ENCODE data around the gene TMEM161A. TPM values are rescaled to one million over a fixed set of nuclear protein-coding genes. Genes with fewer than 3 reads are reported as not detected.

TMEM161A gene
- total RNA-seq, 1 experiment from 2014 or later = 46.0 TPM

DNA sequence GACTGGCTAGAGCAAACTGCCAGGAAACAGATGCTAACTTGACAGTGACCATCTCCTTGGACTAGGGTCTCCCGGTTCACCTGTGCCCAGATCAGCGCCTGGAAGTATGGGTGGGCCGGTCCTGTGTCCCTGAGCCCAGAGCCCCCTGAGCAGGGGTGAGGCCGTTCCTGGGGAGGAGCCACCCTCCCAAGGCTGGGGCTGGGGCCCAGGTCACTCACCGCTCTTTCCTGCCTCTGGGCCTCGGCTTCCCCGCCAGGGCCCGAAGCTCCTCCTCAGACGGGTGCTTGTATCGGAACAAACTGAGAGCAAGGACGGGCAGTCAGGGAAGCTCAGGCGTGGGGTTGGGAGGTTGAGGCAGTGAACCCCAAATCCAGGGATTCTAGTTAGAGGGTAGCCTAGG lies 5.4 kb downstream of the TMEM161A start:
- no peak for ATAC-seq
- no peak for TF ChIP-seq ZNF396 (CRISPR knock-in tag; IDR thresholded peaks at IDR 0.05; ENCODE audit: borderline replicate concordance)
- no peak for TF ChIP-seq ZBTB43 (CRISPR knock-in tag; IDR thresholded peaks at IDR 0.05)
- no peak for TF ChIP-seq PRDM15 (CRISPR knock-in tag; IDR thresholded peaks at IDR 0.05)
- TF ChIP-seq NFE2L1 (CRISPR knock-in tag; IDR thresholded peaks at IDR 0.05) = no peak
- TF ChIP-seq SMAD4 (CRISPR knock-in tag; IDR thresholded peaks at IDR 0.05) = no peak
- TF ChIP-seq GTF2I (CRISPR knock-in tag; conservative IDR thresholded peaks at IDR 0.05) = no peak
- TF ChIP-seq, protein P1, sequence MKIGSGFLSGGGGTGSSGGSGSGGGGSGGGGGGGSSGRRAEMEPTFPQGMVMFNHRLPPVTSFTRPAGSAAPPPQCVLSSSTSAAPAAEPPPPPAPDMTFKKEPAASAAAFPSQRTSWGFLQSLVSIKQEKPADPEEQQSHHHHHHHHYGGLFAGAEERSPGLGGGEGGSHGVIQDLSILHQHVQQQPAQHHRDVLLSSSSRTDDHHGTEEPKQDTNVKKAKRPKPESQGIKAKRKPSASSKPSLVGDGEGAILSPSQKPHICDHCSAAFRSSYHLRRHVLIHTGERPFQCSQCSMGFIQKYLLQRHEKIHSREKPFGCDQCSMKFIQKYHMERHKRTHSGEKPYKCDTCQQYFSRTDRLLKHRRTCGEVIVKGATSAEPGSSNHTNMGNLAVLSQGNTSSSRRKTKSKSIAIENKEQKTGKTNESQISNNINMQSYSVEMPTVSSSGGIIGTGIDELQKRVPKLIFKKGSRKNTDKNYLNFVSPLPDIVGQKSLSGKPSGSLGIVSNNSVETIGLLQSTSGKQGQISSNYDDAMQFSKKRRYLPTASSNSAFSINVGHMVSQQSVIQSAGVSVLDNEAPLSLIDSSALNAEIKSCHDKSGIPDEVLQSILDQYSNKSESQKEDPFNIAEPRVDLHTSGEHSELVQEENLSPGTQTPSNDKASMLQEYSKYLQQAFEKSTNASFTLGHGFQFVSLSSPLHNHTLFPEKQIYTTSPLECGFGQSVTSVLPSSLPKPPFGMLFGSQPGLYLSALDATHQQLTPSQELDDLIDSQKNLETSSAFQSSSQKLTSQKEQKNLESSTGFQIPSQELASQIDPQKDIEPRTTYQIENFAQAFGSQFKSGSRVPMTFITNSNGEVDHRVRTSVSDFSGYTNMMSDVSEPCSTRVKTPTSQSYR (CRISPR knock-in tag; IDR thresholded peaks at IDR 0.05) = no peak
- no peak for TF ChIP-seq ERG (CRISPR knock-in tag; IDR thresholded peaks at IDR 0.05)
- no peak for TF ChIP-seq ELF4 (CRISPR knock-in tag; IDR thresholded peaks at IDR 0.05; ENCODE audit: low read depth)
- TF ChIP-seq ZNF263 (CRISPR knock-in tag; IDR thresholded peaks at IDR 0.05; ENCODE audit: low read depth) = no peak
- TF ChIP-seq MXD4 (CRISPR knock-in tag; IDR thresholded peaks at IDR 0.05; ENCODE audit: borderline replicate concordance) = no peak
- TF ChIP-seq, protein P2, sequence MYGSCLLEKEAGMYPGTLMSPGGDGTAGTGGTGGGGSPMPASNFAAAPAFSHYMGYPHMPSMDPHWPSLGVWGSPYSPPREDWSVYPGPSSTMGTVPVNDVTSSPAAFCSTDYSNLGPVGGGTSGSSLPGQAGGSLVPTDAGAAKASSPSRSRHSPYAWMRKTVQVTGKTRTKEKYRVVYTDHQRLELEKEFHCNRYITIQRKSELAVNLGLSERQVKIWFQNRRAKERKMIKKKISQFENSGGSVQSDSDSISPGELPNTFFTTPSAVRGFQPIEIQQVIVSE (CRISPR knock-in tag; IDR thresholded peaks at IDR 0.05; ENCODE audit: borderline replicate concordance) = no peak
- no peak for TF ChIP-seq EMX1 (CRISPR knock-in tag; IDR thresholded peaks at IDR 0.05)
- TF ChIP-seq NR1H2 (CRISPR knock-in tag; IDR thresholded peaks at IDR 0.05) = no peak
- H3K9me3 Mint-ChIP-seq = peaks cover 9% of the 10 kb centered on the region

GRCh38 chr19:19131989-19132388 lies 6.3 kb downstream of the TMEM161A start:
- H3K36me3 Mint-ChIP-seq = peaks cover 30% of the 10 kb centered on the region
- ChIA-PET POLR2A (no interaction called here), CTCF (no interaction called here)
- H3K27ac Mint-ChIP-seq = no peak overlapping the region
- peaks cover 6% of the 10 kb centered on the region for H3K27me3 Mint-ChIP-seq (ENCODE audit: low read depth)
- H3K9me3 Mint-ChIP-seq = peaks cover 9% of the 10 kb centered on the region
- peaks cover 6% of the 10 kb centered on the region for H3K4me1 Mint-ChIP-seq
- no peak overlapping the region for H3K4me3 Mint-ChIP-seq
- ATAC-seq = no peak
- DNase-seq (ENCODE audit: low spot score) = no peak
- TF ChIP-seq ZNF138 (CRISPR knock-in tag; conservative IDR thresholded peaks at IDR 0.05) (no peak), IRF1 (CRISPR knock-in tag; IDR thresholded peaks at IDR 0.05) (no peak), ZNF671 (CRISPR knock-in tag; IDR thresholded peaks at IDR 0.05) (no peak)
- TF ChIP-seq, protein P3, sequence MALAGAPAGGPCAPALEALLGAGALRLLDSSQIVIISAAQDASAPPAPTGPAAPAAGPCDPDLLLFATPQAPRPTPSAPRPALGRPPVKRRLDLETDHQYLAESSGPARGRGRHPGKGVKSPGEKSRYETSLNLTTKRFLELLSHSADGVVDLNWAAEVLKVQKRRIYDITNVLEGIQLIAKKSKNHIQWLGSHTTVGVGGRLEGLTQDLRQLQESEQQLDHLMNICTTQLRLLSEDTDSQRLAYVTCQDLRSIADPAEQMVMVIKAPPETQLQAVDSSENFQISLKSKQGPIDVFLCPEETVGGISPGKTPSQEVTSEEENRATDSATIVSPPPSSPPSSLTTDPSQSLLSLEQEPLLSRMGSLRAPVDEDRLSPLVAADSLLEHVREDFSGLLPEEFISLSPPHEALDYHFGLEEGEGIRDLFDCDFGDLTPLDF (CRISPR knock-in tag; IDR thresholded peaks at IDR 0.05) = no peak
- TF ChIP-seq, protein P1 (CRISPR knock-in tag; IDR thresholded peaks at IDR 0.05) = no peak

More for the DNA sequence above, 5.4 kb downstream of the TMEM161A start:
- no peak for DNase-seq (ENCODE audit: low spot score)
- no peak overlapping the region for H3K27ac Mint-ChIP-seq
- POLR2A ChIA-PET = no interaction called here
- H3K36me3 Mint-ChIP-seq = peaks cover 28% of the 10 kb centered on the region
- peaks cover 15% of the 10 kb centered on the region for H3K27me3 Mint-ChIP-seq (ENCODE audit: low read depth)
- H3K4me3 Mint-ChIP-seq = no peak overlapping the region
- CTCF ChIA-PET = no interaction called here
- peaks cover 15% of the 10 kb centered on the region for H3K4me1 Mint-ChIP-seq
